ENCODE results near the gene CLCN7.

The CLCN7 gene

GRCh38 chr16:1464894-1465566 lies 9.8 kb downstream of the CLCN7 start:
- H3K4me3 Mint-ChIP-seq = no peak overlapping the region
- no peak overlapping the region for H3K27ac Mint-ChIP-seq
- H3K4me1 Mint-ChIP-seq = peaks cover 16% of the 10 kb centered on the region
- H3K9me3 Mint-ChIP-seq = no peaks in the 10 kb centered on the region
- no peak for ATAC-seq
- H3K36me3 Mint-ChIP-seq = peaks cover 35% of the 10 kb centered on the region
- DNase-seq (ENCODE audit: low spot score in 2 of 2) = no peak

- Mint-ChIP-seq H3K36me3 (peaks cover 35% of the 10 kb centered on the region), H3K9me3 (no peaks in the 10 kb centered on the region), H3K4me1 (peaks cover 11% of the 10 kb centered on the region), H3K4me3 (no peak overlapping the region), H3K27ac (no peak overlapping the region)
- ATAC-seq = no peak
- DNase-seq (ENCODE audit: low spot score in 2 of 2) = no peak
Observed at GRCh38 chr16:1464196-1464893, 10.5 kb downstream of the CLCN7 start.

GRCh38 chr16:1461146-1461545 lies 13.7 kb downstream of the CLCN7 start:
- Mint-ChIP-seq H3K4me3 (no peak overlapping the region), H3K9me3 (no peaks in the 10 kb centered on the region), H3K27ac (no peak overlapping the region), H3K36me3 (peaks cover 50% of the 10 kb centered on the region), H3K4me1 (peaks cover 14% of the 10 kb centered on the region)
- no peak for ATAC-seq
- DNase-seq (ENCODE audit: low spot score in 2 of 2) = no peak

- Mint-ChIP-seq H3K9me3 (no peaks in the 10 kb centered on the region), H3K4me1 (peaks cover 14% of the 10 kb centered on the region), H3K4me3 (no peak overlapping the region), H3K27ac (no peak overlapping the region), H3K36me3 (peaks cover 51% of the 10 kb centered on the region)
- ATAC-seq (no peak), DNase-seq (ENCODE audit: low spot score in 2 of 2) (no peak)
Observed at GRCh38 chr16:1460602-1461138, 14.2 kb downstream of the CLCN7 start.

- peak overlapping the region; percentile 37 for H3K27ac Mint-ChIP-seq
Observed at GRCh38 chr16:1459967-1460366, 14.9 kb downstream of the CLCN7 start.

GRCh38 chr16:1458977-1459341 lies 15.9 kb downstream of the CLCN7 start:
- H3K9me3 Mint-ChIP-seq = no peaks in the 10 kb centered on the region
- H3K27ac Mint-ChIP-seq = peak overlapping the region; percentile 89
- DNase-seq (ENCODE audit: low spot score in 2 of 2) (no peak), ATAC-seq (peak; percentile 11)
- no peak overlapping the region for H3K4me3 Mint-ChIP-seq
- peaks cover 14% of the 10 kb centered on the region for H3K4me1 Mint-ChIP-seq
- peaks cover 48% of the 10 kb centered on the region for H3K36me3 Mint-ChIP-seq

More at GRCh38 chr16:1459967-1460366, 14.9 kb downstream of the CLCN7 start:
- DNase-seq (ENCODE audit: low spot score in 2 of 2) (no peak), ATAC-seq (no peak)
- H3K4me1 Mint-ChIP-seq = peaks cover 14% of the 10 kb centered on the region
- no peak overlapping the region for H3K4me3 Mint-ChIP-seq
- peaks cover 51% of the 10 kb centered on the region for H3K36me3 Mint-ChIP-seq
- H3K9me3 Mint-ChIP-seq = no peaks in the 10 kb centered on the region

GRCh38 chr16:1458336-1458976 lies 16.4 kb downstream of the CLCN7 start:
- peak; percentile 92 for ATAC-seq
- no peaks in the 10 kb centered on the region for H3K9me3 Mint-ChIP-seq
- H3K36me3 Mint-ChIP-seq = peaks cover 44% of the 10 kb centered on the region
- peak overlapping the region; percentile 89 for H3K27ac Mint-ChIP-seq
- no peak overlapping the region for H3K4me3 Mint-ChIP-seq
- H3K4me1 Mint-ChIP-seq = peaks cover 14% of the 10 kb centered on the region
- peak in 1 of 2 donors; percentile 55 for DNase-seq (ENCODE audit: low spot score in 2 of 2)

- peaks cover 42% of the 10 kb centered on the region for H3K36me3 Mint-ChIP-seq
Observed at GRCh38 chr16:1457489-1458245, 17.2 kb downstream of the CLCN7 start.

GRCh38 chr16:1456951-1457350 lies 17.9 kb downstream of the CLCN7 start:
- peaks cover 35% of the 10 kb centered on the region for H3K36me3 Mint-ChIP-seq
- no peak overlapping the region for H3K27ac Mint-ChIP-seq
- no peak for ATAC-seq
- DNase-seq (ENCODE audit: low spot score in 2 of 2) = no peak
- no peak overlapping the region for H3K4me3 Mint-ChIP-seq
- H3K4me1 Mint-ChIP-seq = peaks cover 14% of the 10 kb centered on the region
- no peaks in the 10 kb centered on the region for H3K9me3 Mint-ChIP-seq

More at GRCh38 chr16:1457489-1458245, 17.2 kb downstream of the CLCN7 start:
- Mint-ChIP-seq H3K4me3 (no peak overlapping the region), H3K4me1 (peaks cover 14% of the 10 kb centered on the region), H3K27ac (no peak overlapping the region), H3K9me3 (no peaks in the 10 kb centered on the region)
- DNase-seq (ENCODE audit: low spot score in 2 of 2) (no peak), ATAC-seq (no peak)

- Mint-ChIP-seq H3K27ac (no peak overlapping the region), H3K36me3 (peaks cover 22% of the 10 kb centered on the region), H3K4me1 (peaks cover 14% of the 10 kb centered on the region), H3K4me3 (no peak overlapping the region), H3K9me3 (no peaks in the 10 kb centered on the region)
- ATAC-seq = no peak
- DNase-seq (ENCODE audit: low spot score in 2 of 2) = no peak
Observed at GRCh38 chr16:1455190-1456171, 19.3 kb downstream of the CLCN7 start.

- H3K27ac Mint-ChIP-seq = no peak overlapping the region
- H3K9me3 Mint-ChIP-seq = no peaks in the 10 kb centered on the region
- DNase-seq (ENCODE audit: low spot score in 2 of 2) (no peak), ATAC-seq (no peak)
- H3K4me3 Mint-ChIP-seq = no peak overlapping the region
- H3K36me3 Mint-ChIP-seq = peaks cover 27% of the 10 kb centered on the region
- H3K4me1 Mint-ChIP-seq = peaks cover 14% of the 10 kb centered on the region
Observed at GRCh38 chr16:1454561-1454960, 20.3 kb downstream of the CLCN7 start.

GRCh38 chr16:1453316-1453715 lies 21.5 kb downstream of the CLCN7 start:
- H3K4me1 Mint-ChIP-seq = peaks cover 5% of the 10 kb centered on the region
- DNase-seq (ENCODE audit: low spot score in 2 of 2) (no peak), ATAC-seq (no peak)
- H3K36me3 Mint-ChIP-seq = peaks cover 20% of the 10 kb centered on the region
- no peak overlapping the region for H3K4me3 Mint-ChIP-seq
- no peaks in the 10 kb centered on the region for H3K9me3 Mint-ChIP-seq
- H3K27ac Mint-ChIP-seq = no peak overlapping the region

GRCh38 chr16:1452530-1452929 lies 22.3 kb downstream of the CLCN7 start:
- H3K27ac Mint-ChIP-seq = no peak overlapping the region
- ATAC-seq (no peak), DNase-seq (ENCODE audit: low spot score in 2 of 2) (no peak)
- H3K4me3 Mint-ChIP-seq = no peak overlapping the region
- peaks cover 15% of the 10 kb centered on the region for H3K36me3 Mint-ChIP-seq
- no peaks in the 10 kb centered on the region for H3K9me3 Mint-ChIP-seq
- H3K4me1 Mint-ChIP-seq = no peaks in the 10 kb centered on the region

- ATAC-seq (no peak), DNase-seq (ENCODE audit: low spot score in 2 of 2) (no peak)
- no peaks in the 10 kb centered on the region for H3K4me1 Mint-ChIP-seq
- H3K27ac Mint-ChIP-seq = peak overlapping the region; percentile 82
- peaks cover 14% of the 10 kb centered on the region for H3K36me3 Mint-ChIP-seq
- H3K9me3 Mint-ChIP-seq = no peaks in the 10 kb centered on the region
- no peak overlapping the region for H3K4me3 Mint-ChIP-seq
Observed at GRCh38 chr16:1451702-1452392, 23.0 kb downstream of the CLCN7 start.

All from stimulated activated effector memory CD8-positive, alpha-beta T cell treated with anti-CD3 and anti-CD28 coated beads, Interleukin-12 subunit alpha, Interleukin-12 subunit beta, amount 100 ng/mL, for 72 hours (primary cell).